Measurements from ENCODE around the gene APOL2.
"Not testable (repeated sequence)": the region's sequence is repeated elsewhere in the genome, so short reads cannot be mapped to it uniquely, and the experiment has no call there.

The APOL2 gene

DNA sequence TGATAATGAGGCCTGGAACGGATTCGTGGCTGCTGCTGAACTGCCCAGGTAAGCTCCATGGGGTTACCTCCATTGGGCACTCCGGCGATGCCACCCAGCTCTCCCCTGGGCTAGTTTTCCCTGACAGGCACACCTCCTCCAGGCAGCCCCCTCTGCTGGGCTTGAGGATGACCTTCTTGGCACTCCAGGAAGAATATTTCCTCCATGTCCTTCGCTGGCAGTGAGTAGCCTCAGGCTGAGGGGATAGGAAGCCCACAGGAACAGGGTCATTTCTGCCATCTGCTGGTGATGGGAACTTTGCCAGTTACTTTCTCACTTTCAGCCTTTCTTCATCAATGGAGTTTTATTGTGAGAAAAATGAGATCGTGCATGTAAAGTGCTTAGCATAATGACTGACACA is 22.3 kb upstream of the APOL2 start:
- not testable (repeated sequence) for DNase-seq

DNA sequence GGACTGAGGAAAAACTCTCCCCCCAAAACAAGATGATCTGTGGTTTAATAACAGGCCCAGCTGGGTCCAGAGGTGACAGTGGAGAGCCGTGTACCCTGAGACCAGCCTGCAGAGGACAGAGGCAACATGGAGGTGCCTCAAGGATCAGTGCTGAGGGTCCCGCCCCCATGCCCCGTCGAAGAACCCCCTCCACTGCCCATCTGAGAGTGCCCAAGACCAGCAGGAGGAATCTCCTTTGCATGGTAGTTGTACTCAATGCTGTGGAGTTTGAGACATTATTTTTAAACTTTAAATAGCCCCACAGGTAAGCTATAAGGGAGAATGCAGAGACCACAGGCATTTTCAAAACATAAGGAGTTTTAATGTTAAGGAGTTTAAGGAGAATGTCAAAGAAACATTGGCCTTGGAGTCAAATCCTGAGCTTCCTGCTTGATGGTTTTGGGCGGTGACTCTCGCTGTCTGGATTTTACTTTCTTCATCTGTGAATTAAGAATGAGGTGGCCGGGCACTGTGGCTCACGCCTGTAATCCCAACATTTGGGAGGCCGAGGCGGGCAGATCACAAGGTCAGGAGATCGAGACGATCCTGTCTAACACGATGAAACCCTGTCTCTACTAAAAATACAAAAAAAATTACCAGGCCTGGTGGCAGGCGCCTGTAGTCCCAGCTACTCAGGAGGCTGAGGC is 20.4 kb upstream of the APOL2 start:
- DNase-seq = no peak

DNA sequence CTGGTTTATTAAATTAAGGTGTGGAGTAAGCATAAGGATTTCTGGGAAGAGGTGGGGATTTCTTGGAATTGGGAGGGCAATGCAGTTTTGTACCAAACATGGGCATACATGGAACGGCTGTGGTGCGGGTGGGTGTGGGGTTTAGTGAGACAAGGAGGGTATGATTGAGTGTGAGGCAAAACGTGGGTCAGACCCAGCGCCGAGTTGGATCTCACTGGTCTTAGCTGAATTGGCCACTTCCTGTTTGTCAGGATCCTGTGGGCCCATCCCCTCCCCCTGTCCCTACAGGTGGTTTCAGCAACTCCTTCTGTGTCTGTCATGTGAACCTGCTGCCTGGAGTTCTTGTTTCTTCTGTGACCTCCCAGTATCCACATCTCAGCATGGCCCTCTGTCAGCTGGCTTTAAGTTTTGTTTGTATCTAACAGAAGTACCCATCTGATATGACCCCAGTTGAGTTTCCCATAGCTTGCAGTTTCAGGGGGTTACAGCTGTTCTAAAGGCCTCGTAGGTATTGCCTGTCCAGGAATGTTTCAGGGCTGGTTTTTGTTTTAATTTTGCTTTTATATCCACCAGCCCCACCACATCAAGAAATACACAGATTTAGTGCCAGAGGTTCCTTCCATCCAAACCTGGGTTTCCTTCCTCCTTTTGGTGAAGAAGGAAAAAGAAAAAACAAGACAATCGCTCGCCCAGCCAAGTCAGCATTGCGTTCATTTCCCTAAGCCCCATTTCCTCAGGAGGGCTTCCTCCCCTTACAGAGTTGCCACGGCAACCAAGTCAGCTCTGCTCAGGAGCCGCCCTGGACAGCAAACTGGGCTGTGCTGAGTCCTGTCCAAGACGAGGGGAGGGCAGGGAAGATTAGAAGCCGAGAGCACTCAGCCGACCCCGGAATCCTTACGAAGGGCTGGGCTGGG is 19.6 kb upstream of the APOL2 start:
- peak; percentile 84 for DNase-seq

DNA sequence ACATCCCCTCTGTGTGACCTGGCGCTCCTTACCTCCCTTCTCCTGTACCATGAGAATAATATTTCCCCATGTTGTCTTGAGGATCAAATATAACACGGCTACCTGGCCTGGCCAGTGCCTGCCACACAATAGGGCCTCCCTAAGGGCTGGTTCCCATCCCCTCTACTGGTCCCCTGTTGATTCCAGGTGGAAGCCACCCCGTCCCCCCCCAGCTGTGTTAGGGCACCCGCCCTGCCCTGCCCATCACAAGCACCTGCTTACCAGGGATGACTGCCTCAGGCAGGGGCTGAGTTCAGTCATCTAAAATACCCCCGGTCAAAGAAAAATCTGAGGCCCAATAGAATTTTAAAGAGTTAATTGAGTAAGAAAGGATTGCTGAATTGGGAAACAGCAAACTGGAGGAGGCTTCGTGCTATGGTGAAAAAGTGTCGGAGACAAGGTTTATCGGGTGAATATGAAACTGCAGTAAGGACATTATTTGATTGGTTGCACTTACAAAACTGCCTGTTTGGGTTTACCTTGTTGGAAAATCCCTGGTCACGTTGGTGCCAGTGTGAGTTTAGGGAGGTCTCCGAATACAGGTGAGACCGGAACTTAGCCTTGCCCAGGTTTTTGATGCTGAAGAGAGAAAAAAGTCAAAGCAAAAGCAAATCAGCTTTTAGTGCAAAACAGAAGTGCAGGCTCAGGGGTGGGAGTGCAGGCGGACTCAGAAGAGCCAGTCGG is 18.8 kb upstream of the APOL2 start:
- no peak for DNase-seq

GRCh38 chr22:36257308-36257707 is 18.0 kb upstream of the APOL2 start:
- no peak for DNase-seq

GRCh38 chr22:36256478-36256877 is 17.2 kb upstream of the APOL2 start:
- DNase-seq = no peak

DNA sequence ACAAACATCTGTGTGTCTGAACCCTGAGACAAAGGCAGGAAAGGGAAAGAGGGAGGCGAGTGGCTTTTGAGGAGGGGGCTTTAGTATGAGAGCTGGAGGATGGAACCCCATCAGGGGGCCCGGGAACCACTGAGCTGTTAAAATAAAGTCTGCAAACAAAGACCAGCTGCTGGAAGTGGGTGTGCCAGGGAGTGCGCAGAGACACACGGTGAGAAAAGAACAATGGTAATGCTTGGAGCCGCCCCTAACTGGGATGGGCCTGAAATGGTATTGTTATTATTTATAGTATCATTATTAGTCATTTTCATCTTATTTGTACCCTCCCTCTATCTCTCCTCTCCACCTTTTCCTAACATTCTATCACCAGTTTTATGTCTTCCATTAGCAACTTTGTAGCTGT is 16.2 kb upstream of the APOL2 start:
- DNase-seq = not testable (repeated sequence)

- peak; percentile 74 for DNase-seq
These were observed 14.5 kb upstream of the APOL2 start for GRCh38 chr22:36253523-36254490.

DNA sequence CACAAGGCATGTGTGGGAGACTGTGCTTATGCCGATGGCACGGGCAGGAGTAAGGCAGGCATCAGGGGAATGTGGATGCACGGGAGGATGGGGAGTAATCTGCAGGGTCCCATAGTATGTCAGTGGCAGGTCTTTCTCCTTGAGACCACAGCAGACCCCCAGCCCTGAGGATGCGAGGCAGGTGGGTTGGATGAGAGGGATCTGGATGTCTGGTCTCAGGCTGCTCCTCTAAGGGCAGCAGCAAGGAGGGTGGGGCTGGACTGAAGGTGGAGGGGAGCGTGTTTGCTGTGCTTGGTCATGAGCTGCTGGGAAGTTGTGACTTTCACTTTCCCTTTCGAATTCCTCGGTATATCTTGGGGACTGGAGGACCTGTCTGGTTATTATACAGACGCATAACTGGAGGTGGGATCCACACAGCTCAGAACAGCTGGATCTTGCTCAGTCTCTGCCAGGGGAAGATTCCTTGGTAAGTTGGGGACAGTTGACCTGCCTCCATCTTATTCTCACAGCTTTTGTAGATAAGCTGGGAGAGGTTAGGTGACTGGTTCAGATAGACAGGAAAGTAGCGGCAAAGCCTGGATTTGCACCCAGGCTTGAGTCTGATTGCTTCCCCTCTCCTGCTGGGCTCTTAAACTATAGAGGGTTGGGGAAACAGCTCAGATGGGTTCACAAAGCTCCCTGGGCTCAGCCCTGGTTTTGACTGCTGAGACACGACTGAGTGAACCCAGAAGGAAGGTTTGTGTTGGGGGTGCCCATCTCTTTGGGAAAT is 13.6 kb upstream of the APOL2 start, which contains the start of gene APOL1:
APOL1 (plus strand) TSS at position 380 of the 769 bp plus-strand sequence. CDS start 1,823 bp downstream, outside the sequence.
- DNase-seq = peak; percentile 84

GRCh38 chr22:36251979-36252608 is 12.8 kb upstream of the APOL2 start:
- not testable (repeated sequence) for DNase-seq

DNA sequence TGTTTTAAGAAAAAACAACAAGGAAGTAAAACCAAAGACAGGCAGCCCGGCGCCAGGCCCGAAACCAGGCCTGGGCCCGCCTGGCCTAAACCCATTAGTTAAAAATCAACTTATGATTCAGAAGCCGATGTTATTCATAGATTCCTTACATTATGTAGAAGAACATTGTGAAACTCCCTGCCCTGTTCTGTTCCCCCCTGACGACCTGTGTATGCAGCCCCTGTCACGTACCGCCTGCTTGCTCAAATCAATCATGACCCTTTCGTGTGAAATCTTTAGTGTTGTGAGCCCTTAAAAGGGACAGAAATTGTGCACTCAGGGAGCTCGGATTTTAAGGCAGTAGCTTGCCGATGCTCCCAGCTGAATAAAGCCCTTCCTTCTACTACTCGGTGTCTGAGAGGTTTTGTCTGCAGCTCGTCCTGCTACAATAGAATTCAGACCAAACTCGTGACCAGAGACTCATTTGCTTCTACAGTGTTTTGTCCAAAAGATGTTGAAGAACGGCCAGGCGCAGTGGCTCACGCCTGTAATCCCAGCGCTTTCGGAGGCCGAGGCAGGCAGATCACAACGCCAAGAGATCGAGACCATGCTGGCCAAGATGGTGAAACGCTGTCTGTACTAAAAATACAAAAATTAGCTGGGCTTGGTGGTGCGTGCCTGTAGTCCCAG is 11.1 kb upstream of the APOL2 start:
- DNase-seq = not testable (repeated sequence)

DNA sequence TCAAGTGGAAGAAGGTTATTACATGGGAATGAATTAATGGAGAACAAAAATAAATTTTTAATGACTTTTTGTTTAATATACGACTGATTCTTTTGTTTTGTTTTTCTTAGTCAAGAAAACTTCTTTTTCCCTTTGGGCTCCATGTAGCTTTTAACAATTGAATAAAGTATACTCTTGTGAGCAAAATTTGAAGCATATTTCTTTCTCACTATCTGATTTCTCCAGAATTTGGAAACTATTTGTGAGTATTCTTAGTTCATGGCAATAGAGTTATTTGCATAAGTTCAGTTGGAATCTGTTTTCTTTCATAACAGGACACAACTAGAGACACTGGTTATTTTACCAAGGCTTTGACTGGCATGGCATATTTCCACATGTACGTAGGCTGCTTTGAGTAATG is 9.8 kb upstream of the APOL2 start:
- DNase-seq = no peak

DNA sequence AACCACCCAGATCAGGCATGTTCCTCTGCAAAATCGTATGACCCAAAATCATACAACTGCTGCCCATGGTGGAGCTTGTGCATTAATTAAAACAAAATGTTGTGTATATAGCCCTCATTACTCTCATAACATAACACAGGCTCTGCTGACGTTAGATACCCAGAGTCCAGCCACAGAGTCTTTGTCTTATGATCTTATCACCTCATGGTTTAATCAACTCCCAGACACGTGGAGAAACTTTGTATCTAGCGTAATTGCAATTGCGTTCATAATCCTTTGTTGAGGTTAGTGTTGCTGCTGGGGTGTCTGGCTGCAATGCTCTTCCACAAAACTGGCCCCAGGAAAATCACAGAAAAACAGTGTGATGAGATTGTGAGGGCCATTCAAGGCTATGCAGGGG is 8.6 kb upstream of the APOL2 start:
- DNase-seq = peak; percentile 69

GRCh38 chr22:36246718-36247117 is 7.4 kb upstream of the APOL2 start:
- DNase-seq = no peak

GRCh38 chr22:36245805-36246356 is 6.6 kb upstream of the APOL2 start:
- no peak for DNase-seq

DNA sequence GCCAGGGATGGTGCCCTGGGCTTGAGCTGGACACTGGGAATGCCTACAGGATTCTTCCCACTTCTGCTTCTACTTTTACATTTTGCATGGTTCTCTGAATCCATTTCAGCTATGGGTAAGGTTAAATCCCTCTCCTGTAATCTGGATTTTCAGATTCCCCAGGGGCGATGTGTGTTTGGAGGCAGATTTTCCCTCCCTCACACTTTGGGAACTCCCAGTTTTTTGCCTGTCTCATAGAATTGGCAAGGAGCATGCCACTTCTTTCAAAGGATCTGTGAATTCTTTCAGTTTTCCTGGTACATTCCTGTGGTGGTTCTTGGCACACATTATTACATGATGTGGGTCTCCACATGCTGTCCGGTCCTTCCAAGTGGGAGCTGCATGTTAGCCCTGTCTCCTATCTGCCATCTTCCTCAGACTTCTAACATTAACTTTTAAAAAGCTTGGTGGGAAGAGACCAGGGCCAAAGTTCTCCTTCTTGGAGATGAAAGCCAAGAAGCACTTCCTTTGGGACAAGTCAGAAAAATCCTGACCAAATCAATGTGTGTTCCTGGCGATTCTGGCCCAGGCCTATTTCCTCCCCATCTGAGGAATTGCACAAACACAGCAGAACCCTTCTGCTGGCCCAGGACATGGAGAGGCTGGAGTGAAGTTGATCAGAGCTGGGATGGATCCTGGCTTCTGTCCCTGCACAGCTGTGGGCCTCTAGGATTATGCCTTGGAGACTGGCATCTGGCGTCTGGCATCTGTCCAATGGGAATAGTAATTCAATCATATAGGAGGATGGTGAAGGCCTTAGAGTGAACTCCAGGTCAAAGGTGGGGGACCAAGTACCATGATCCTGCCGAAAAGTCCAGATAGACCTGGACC is 5.4 kb upstream of the APOL2 start:
- no peak for DNase-seq

- DNase-seq = no peak
These were observed 4.7 kb upstream of the APOL2 start for GRCh38 chr22:36243986-36244385.

DNA sequence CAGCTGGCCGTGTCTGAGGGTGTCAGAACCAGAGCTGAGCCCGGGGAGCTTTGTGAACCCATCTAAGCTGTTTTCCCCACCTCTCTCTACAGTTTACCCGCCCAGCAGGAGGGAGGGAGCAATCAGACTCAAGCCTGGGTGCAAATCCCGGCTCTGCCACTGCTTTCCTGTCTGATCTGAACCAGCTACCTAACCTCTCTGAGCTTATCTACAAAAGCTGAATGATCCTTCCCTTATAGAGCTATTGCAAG is 252 bp downstream of the APOL2 start:
- no peak for DNase-seq

Data from hematopoietic multipotent progenitor cell treated with erythropoietin and hydrocortisone succinate and interleukin-3 and kit ligand, for 8 days (in vitro differentiated cells).